ENCODE data around the gene SORCS2.

GRCh38 chr4:7537853-7538400, 345.6 kb downstream of the SORCS2 start:
- TF ChIP-seq FOXA1 (IDR thresholded peaks at IDR 0.05), result no peak
- no peak for TF ChIP-seq LEF1 (IDR thresholded peaks at IDR 0.05; ENCODE audit: borderline replicate concordance)
